Right lobe of liver (tissue), 4 donors: ENCODE data around the gene APOL6.

Experiments
- CTCF ChIP-seq, 4 donors: fragments of 200-600 bp in 3 of 4; fragments of 450-650 bp in 1 of 4; IDR thresholded peaks; one replicate each; pipeline versions ENCODE4 v1.5.1 to v1.8.0; 2016 to 2022; ENCODE audit warnings: antibody characterized with exemption in 4 of 4, mild to moderate bottlenecking in 2 of 4
- POLR2A ChIP-seq: fragments of 450-650 bp; IDR thresholded peaks from one replicate; pipeline ENCODE4 v1.6.1; 2017; ENCODE audit warnings: antibody characterized with exemption, mild to moderate bottlenecking
- donor health status: DM: no; HTN: no; CAD: no.
- donor health status: DM: no; HTN: no; CAD: no.
- donor health status: DM: no; HTN: yes; CAD: no.

GRCh38 chr22:35637254-35637653, 11.0 kb upstream of the APOL6 start:
- TF ChIP-seq CTCF (IDR thresholded peaks at IDR 0.05) = no peak
- no peak for TF ChIP-seq POLR2A
